Measurements from ENCODE around the gene SWSAP1.

GRCh38 chr19:11342429-11342828 is 32.0 kb upstream of the SWSAP1 start:
- TF ChIP-seq, protein P1, sequence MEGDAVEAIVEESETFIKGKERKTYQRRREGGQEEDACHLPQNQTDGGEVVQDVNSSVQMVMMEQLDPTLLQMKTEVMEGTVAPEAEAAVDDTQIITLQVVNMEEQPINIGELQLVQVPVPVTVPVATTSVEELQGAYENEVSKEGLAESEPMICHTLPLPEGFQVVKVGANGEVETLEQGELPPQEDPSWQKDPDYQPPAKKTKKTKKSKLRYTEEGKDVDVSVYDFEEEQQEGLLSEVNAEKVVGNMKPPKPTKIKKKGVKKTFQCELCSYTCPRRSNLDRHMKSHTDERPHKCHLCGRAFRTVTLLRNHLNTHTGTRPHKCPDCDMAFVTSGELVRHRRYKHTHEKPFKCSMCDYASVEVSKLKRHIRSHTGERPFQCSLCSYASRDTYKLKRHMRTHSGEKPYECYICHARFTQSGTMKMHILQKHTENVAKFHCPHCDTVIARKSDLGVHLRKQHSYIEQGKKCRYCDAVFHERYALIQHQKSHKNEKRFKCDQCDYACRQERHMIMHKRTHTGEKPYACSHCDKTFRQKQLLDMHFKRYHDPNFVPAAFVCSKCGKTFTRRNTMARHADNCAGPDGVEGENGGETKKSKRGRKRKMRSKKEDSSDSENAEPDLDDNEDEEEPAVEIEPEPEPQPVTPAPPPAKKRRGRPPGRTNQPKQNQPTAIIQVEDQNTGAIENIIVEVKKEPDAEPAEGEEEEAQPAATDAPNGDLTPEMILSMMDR (IDR thresholded peaks at IDR 0.05) = no peak
- no peak for TF ChIP-seq POLR2A (IDR thresholded peaks at IDR 0.05)
